K562 (cell line): Measurements from ENCODE around the gene DCDC2. TPM values are rescaled to one million over a fixed set of nuclear protein-coding genes. Genes with fewer than 3 reads are reported as not detected.
"Not testable (repeated sequence)": the region's sequence is repeated elsewhere in the genome, so short reads cannot be mapped to it uniquely, and the experiment has no call there.

Experiments used
- ARID2 ChIP-seq: fragments of 450-650 bp; IDR thresholded peaks from 2 replicates; pipeline ENCODE4 v1.6.1; 2017; ENCODE audit warnings: antibody characterized with exemption, mild to moderate bottlenecking
- CSDE1 ChIP-seq, 2 experiments: fragments of 450-650 bp; IDR thresholded peaks; 2 replicates each; pipeline ENCODE4 v1.6.1; 2016; ENCODE audit warnings: mild to moderate bottlenecking in 1 of 2
- DACH1 ChIP-seq: fragments of 450-650 bp; IDR thresholded peaks from 2 replicates; pipeline ENCODE4 v1.6.1; 2018; ENCODE audit not compliant: partially characterized antibody
- EP400 ChIP-seq: fragments of 450-650 bp; IDR thresholded peaks from 2 replicates; pipeline ENCODE4 v1.6.1; 2017; ENCODE audit warnings: antibody characterized with exemption, mild to moderate bottlenecking, moderate library complexity
- HDAC2 ChIP-seq: fragments of 450-650 bp; IDR thresholded peaks from 2 replicates; pipeline ENCODE4 v1.6.1; 2016; ENCODE audit warnings: mild to moderate bottlenecking
- HMBOX1 ChIP-seq: sonication (generic); IDR thresholded peaks from 2 replicates; pipeline ENCODE4 v1.6.1; 2016
- PTTG1 ChIP-seq: fragments of 450-650 bp; IDR thresholded peaks from 2 replicates; pipeline ENCODE4 v1.6.1; 2016; ENCODE audit warnings: low read depth, mild to moderate bottlenecking, missing genetic modification characterization, missing compliant biosample characterization
- TEAD4 ChIP-seq, 2 experiments: sonication (generic) in 1 of 2; formaldehyde crosslinking in 1 of 2; IDR thresholded peaks; 2 replicates each; pipeline versions ENCODE4 v1.6.1 to v1.8.0; 2012 to 2022; ENCODE audit warnings: borderline replicate concordance in 1 of 2, inconsistent platforms in 1 of 2, low read length in 1 of 2, mild to moderate bottlenecking in 1 of 2, missing genetic modification reagents in 1 of 2
- polyA plus RNA-seq, 8 experiments: library from polyadenylated mRNA; depleted of rRNA in 4 of 8; stranded (reverse) in 5 of 8; unstranded in 3 of 8; fragments of >200 nt; fragmentation: Nextera tagmentation in 2 of 8; fragmentation: Illumina TruSeq in 1 of 8; extraction: Ambion mirVana in 2 of 8; extraction: Trizol in 1 of 8; gene quantifications; 2 replicates each; pipeline versions ENCODE4 v1.2.1 to v1.2.3, GENCODE V29; 2011 to 2014; ENCODE audit warnings: inconsistent platforms in 1 of 8, missing spikeins in 1 of 8
- total RNA-seq, 7 experiments: library from RNA; depleted of rRNA in 6 of 7; stranded (reverse); fragments of >200 nt in 6 of 7; fragmentation: Illumina TruSeq in 2 of 7; extraction: Trizol in 2 of 7; gene quantifications; 2 replicates each; pipeline versions ENCODE4 v1.2.1 to v1.2.3, GENCODE V29; 2011 to 2021; ENCODE audit warnings: low replicate concordance in 1 of 7
- TF ChIP-seq, protein P1 (sequence below): fragments of 450-650 bp; IDR thresholded peaks from 2 replicates; pipeline ENCODE4 v1.6.1; 2018; ENCODE audit not compliant: partially characterized antibody
- TF ChIP-seq, protein P2 (sequence below): fragments of 450-650 bp; IDR thresholded peaks from 2 replicates; pipeline ENCODE4 v1.6.1; 2017; ENCODE audit warnings: antibody characterized with exemption, mild to moderate bottlenecking
- TF ChIP-seq, protein P3 (sequence below): fragments of 450-650 bp; IDR thresholded peaks from 2 replicates; pipeline ENCODE4 v1.6.1; 2016; ENCODE audit warnings: borderline replicate concordance
- TF ChIP-seq, protein P4 (sequence below): fragments of 450-650 bp; formaldehyde crosslinking; IDR thresholded peaks from 2 replicates; pipeline ENCODE4 v1.4.0; 2020; ENCODE audit warnings: mild to moderate bottlenecking, moderate library complexity

The DCDC2 gene
- total and polyA plus RNA-seq, 9 of the 15 experiments (the other 6 are each of a cell fraction or from before 2014, with no cell fraction given) = 0.04 TPM; not detected in 8

DNA sequence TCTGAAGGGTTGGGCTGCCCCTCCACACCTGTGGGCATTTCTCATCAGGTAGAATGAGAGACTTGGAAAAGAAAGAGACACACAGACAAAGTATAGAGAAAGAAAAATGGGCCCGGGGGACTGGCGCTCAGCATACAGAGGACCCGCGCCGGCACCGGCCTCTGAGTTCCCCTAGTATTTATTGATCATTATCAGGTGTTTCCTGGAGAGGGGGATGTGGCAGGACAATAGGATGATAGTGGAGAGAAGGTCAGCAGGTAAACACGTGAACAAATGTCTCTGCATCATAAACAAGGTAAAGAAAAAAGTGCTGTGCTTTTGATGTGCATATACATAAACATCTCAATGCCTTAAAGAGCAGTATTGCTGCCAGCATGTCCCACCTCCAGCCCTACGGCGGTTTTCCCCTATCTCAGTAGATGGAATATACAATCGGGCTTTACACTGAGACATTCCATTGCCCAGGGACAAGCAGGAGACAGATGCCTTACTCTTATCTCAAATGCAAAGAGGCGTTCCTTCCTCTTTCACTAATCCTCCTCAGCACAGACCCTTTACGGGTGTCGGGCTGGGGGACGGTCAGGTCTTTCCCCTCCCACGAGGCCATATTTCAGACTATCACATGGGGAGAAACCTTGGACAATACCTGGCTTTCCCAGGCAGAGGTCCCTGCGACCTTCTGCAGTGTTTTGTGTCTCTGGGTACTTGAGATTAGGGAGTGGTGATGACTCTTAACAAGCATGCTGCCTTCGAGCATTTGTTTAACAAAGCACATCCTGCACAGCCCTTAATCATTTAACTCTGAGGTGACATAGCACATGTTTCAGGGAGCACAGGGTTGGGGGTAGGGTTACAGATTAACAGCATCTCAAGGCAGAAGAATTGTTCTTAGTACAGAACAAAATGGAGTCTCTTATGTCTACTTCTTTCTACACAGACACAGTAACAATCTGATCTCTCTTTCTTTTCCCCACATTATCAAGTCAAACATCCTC, 42.5 kb upstream of the DCDC2 start (continued):
- TF ChIP-seq, protein P1, sequence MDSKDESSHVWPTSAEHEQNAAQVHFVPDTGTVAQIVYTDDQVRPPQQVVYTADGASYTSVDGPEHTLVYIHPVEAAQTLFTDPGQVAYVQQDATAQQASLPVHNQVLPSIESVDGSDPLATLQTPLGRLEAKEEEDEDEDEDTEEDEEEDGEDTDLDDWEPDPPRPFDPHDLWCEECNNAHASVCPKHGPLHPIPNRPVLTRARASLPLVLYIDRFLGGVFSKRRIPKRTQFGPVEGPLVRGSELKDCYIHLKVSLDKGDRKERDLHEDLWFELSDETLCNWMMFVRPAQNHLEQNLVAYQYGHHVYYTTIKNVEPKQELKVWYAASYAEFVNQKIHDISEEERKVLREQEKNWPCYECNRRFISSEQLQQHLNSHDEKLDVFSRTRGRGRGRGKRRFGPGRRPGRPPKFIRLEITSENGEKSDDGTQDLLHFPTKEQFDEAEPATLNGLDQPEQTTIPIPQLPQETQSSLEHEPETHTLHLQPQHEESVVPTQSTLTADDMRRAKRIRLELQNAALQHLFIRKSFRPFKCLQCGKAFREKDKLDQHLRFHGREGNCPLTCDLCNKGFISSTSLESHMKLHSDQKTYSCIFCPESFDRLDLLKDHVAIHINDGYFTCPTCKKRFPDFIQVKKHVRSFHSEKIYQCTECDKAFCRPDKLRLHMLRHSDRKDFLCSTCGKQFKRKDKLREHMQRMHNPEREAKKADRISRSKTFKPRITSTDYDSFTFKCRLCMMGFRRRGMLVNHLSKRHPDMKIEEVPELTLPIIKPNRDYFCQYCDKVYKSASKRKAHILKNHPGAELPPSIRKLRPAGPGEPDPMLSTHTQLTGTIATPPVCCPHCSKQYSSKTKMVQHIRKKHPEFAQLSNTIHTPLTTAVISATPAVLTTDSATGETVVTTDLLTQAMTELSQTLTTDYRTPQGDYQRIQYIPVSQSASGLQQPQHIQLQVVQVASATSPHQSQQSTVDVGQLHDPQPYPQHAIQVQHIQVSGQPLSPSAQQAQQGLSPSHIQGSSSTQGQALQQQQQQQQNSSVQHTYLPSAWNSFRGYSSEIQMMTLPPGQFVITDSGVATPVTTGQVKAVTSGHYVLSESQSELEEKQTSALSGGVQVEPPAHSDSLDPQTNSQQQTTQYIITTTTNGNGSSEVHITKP = peak; percentile 39
- TF ChIP-seq HDAC2 (peak; percentile 84; the same call in 1 of the 2 replicates), EP400 (0 out of 2 replicates have a peak, but pooled peaks have one; percentile 48), CSDE1 (IDR thresholded peaks at IDR 0.05) (0 out of 4 replicates have a peak, but pooled peaks of 1 of the 2 experiments have one; percentile 20), PTTG1 (0 out of 2 replicates have a peak, but pooled peaks have one; percentile 31), ARID2 (0 out of 2 replicates have a peak, but pooled peaks have one; percentile 28), DACH1 (peak; percentile 6), HMBOX1 (peak; percentile 70), TEAD4 (IDR thresholded peaks at IDR 0.05; ENCODE audit: low read length) (peak; percentile 47)
- TF ChIP-seq, protein P2, sequence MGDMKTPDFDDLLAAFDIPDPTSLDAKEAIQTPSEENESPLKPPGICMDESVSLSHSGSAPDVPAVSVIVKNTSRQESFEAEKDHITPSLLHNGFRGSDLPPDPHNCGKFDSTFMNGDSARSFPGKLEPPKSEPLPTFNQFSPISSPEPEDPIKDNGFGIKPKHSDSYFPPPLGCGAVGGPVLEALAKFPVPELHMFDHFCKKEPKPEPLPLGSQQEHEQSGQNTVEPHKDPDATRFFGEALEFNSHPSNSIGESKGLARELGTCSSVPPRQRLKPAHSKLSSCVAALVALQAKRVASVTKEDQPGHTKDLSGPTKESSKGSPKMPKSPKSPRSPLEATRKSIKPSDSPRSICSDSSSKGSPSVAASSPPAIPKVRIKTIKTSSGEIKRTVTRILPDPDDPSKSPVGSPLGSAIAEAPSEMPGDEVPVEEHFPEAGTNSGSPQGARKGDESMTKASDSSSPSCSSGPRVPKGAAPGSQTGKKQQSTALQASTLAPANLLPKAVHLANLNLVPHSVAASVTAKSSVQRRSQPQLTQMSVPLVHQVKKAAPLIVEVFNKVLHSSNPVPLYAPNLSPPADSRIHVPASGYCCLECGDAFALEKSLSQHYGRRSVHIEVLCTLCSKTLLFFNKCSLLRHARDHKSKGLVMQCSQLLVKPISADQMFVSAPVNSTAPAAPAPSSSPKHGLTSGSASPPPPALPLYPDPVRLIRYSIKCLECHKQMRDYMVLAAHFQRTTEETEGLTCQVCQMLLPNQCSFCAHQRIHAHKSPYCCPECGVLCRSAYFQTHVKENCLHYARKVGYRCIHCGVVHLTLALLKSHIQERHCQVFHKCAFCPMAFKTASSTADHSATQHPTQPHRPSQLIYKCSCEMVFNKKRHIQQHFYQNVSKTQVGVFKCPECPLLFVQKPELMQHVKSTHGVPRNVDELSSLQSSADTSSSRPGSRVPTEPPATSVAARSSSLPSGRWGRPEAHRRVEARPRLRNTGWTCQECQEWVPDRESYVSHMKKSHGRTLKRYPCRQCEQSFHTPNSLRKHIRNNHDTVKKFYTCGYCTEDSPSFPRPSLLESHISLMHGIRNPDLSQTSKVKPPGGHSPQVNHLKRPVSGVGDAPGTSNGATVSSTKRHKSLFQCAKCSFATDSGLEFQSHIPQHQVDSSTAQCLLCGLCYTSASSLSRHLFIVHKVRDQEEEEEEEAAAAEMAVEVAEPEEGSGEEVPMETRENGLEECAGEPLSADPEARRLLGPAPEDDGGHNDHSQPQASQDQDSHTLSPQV = peak; percentile 97
- TF ChIP-seq, protein P3, sequence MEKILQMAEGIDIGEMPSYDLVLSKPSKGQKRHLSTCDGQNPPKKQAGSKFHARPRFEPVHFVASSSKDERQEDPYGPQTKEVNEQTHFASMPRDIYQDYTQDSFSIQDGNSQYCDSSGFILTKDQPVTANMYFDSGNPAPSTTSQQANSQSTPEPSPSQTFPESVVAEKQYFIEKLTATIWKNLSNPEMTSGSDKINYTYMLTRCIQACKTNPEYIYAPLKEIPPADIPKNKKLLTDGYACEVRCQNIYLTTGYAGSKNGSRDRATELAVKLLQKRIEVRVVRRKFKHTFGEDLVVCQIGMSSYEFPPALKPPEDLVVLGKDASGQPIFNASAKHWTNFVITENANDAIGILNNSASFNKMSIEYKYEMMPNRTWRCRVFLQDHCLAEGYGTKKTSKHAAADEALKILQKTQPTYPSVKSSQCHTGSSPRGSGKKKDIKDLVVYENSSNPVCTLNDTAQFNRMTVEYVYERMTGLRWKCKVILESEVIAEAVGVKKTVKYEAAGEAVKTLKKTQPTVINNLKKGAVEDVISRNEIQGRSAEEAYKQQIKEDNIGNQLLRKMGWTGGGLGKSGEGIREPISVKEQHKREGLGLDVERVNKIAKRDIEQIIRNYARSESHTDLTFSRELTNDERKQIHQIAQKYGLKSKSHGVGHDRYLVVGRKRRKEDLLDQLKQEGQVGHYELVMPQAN = 0 out of 2 replicates have a peak, but pooled peaks have one; percentile 29
- not testable (repeated sequence) for TF ChIP-seq TEAD4 (CRISPR knock-in tag; IDR thresholded peaks at IDR 0.05; ENCODE audit: borderline replicate concordance)
- TF ChIP-seq, protein P4, sequence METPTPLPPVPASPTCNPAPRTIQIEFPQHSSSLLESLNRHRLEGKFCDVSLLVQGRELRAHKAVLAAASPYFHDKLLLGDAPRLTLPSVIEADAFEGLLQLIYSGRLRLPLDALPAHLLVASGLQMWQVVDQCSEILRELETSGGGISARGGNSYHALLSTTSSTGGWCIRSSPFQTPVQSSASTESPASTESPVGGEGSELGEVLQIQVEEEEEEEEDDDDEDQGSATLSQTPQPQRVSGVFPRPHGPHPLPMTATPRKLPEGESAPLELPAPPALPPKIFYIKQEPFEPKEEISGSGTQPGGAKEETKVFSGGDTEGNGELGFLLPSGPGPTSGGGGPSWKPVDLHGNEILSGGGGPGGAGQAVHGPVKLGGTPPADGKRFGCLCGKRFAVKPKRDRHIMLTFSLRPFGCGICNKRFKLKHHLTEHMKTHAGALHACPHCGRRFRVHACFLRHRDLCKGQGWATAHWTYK (CRISPR knock-in tag) = peak; percentile 71; the same call in 1 of the 2 replicates
